22Rv1 (cell line): ENCODE data around the gene PODXL2.

ENCODE experiments used
- ZFX ChIP-seq: fragments of 450-650 bp; IDR thresholded peaks from 2 replicates; pipeline ENCODE4 v1.6.1; 2017; ENCODE audit warnings: antibody characterized with exemption, borderline replicate concordance
- TF ChIP-seq, protein P1 (sequence below): fragments of 450-650 bp; IDR thresholded peaks from 2 replicates; pipeline ENCODE4 v1.5.1; 2017; ENCODE audit warnings: mild to moderate bottlenecking

DNA sequence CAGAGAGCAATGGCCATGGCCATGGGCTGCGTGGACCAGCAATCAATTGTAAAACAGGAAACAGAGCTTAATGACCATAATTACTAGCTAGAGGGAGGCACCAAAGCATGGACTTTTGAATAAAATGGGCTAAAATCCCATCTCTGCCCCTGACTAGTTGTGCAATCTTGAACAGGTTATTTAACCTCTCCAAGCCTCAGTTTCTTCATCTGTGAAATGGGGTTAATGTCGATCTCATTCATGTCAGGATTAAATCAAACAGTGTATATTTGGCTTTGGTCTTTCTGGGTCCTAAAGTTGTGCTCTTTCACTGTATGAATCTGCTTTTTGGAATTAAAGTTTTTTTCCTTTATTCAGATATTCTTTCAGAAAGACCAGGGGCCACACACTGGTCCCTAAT lies 79.9 kb downstream of the PODXL2 start:
- TF ChIP-seq, protein P1, sequence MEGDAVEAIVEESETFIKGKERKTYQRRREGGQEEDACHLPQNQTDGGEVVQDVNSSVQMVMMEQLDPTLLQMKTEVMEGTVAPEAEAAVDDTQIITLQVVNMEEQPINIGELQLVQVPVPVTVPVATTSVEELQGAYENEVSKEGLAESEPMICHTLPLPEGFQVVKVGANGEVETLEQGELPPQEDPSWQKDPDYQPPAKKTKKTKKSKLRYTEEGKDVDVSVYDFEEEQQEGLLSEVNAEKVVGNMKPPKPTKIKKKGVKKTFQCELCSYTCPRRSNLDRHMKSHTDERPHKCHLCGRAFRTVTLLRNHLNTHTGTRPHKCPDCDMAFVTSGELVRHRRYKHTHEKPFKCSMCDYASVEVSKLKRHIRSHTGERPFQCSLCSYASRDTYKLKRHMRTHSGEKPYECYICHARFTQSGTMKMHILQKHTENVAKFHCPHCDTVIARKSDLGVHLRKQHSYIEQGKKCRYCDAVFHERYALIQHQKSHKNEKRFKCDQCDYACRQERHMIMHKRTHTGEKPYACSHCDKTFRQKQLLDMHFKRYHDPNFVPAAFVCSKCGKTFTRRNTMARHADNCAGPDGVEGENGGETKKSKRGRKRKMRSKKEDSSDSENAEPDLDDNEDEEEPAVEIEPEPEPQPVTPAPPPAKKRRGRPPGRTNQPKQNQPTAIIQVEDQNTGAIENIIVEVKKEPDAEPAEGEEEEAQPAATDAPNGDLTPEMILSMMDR: no peak
- no peak for TF ChIP-seq ZFX
